HL-60 (cell line): ENCODE data around the gene DIP2C.
"Not testable (repeated sequence)": the region's sequence is repeated elsewhere in the genome, so short reads cannot be mapped to it uniquely, and the experiment has no call there.

Source experiments
- DNase-seq, 2 experiments: peaks; one replicate each; pipeline ENCODE4 v3.0.0-alpha.2; 2010 to 2020; ENCODE audit warnings: low read depth in 1 of 2, low spot score in 1 of 2
- H3K27ac ChIP-seq: fragments of 250-450 bp; sonication (Bioruptor Pico); replicated peaks from 2 replicates; pipeline ENCODE4 v1.5.1; 2020; ENCODE audit warnings: mild to moderate bottlenecking, moderate library complexity
- H3K27me3 ChIP-seq: fragments of 250-450 bp; sonication (Bioruptor Pico); 2 replicates; pipeline ENCODE4 v1.5.1; 2021; ENCODE audit warnings: mild to moderate bottlenecking, moderate library complexity; ENCODE audit not compliant: insufficient read depth, poor library complexity, severe bottlenecking
- H3K4me3 ChIP-seq: replicated peaks from 2 replicates; pipeline ENCODE4 v1.5.1; 2011; ENCODE audit warnings: mild to moderate bottlenecking, control low read depth, low read length; ENCODE audit not compliant: insufficient read depth
- GABPA ChIP-seq: IDR thresholded peaks from 2 replicates; pipeline ENCODE4 v1.6.1; 2012; ENCODE audit warnings: low read depth
- POLR2AphosphoS5 ChIP-seq: IDR thresholded peaks from 2 replicates; pipeline ENCODE4 v1.6.1; 2012; ENCODE audit warnings: low read depth
- SPI1 ChIP-seq: IDR thresholded peaks from 2 replicates; pipeline ENCODE4 v1.6.1; 2012; ENCODE audit warnings: low read depth, mild to moderate bottlenecking, borderline replicate concordance
- TF ChIP-seq, protein P1 (sequence below): IDR thresholded peaks from 2 replicates; pipeline ENCODE4 v1.6.1; 2012; ENCODE audit warnings: low read depth; ENCODE audit not compliant: insufficient replicate concordance
- TF ChIP-seq, protein P2 (sequence below): IDR thresholded peaks from one replicate; pipeline ENCODE4 v1.5.1; 2011; ENCODE audit warnings: low read length, control low read depth, inconsistent platforms; ENCODE audit not compliant: insufficient read depth

Gene DIP2C

DNA sequence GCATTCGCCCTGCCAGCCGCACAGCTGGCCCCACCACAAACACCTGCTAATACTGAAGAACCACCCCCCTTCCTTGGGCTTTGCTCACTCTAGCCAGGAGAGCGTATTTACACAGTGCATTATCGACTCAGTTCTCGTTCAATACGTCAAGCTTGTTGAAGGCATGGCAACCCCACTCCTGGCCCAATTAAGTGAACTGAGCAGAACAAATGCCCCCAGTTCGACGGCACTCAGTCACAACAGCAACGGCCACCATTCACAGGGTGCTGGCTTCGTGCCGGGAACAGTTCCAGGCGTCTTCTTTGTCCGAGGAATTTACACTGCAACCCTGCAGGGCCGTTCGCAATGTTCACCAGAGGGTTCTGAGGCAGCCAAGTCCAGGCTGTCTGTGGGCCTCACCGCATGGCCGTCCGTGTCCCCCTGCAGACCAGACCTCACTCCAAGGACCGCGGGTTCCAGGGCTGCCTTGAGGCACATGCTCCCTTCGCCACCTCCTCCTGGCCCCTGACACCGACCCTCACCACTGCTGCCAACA is 175.3 kb downstream of the DIP2C start:
- DNase-seq, result no peak
- H3K27ac ChIP-seq, result no peak overlapping the region
- no peaks in the 10 kb centered on the region for H3K27me3 ChIP-seq

DNA sequence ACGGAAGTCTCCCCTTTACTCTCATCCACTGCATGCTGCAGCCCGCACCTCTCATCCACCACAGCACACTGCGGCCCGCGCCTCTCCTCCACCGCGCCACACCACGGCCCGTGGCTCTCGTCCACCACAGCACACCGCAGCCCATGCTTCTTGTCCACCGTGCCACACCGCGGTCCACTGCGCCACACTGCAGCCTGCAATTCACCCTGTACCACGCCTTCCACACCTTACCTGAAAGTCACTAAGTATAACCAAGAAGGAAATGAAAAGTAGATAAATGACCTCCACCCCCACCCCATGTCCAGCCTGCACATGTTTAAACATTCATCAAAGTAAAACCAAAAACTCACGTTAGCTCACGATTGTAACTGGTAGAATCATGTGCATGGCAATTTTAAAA is 176.1 kb downstream of the DIP2C start:
- Histone ChIP-seq H3K27ac (no peak overlapping the region), H3K27me3 (no peaks in the 10 kb centered on the region), H3K4me3 (no peak overlapping the region)
- TF ChIP-seq, protein P1, sequence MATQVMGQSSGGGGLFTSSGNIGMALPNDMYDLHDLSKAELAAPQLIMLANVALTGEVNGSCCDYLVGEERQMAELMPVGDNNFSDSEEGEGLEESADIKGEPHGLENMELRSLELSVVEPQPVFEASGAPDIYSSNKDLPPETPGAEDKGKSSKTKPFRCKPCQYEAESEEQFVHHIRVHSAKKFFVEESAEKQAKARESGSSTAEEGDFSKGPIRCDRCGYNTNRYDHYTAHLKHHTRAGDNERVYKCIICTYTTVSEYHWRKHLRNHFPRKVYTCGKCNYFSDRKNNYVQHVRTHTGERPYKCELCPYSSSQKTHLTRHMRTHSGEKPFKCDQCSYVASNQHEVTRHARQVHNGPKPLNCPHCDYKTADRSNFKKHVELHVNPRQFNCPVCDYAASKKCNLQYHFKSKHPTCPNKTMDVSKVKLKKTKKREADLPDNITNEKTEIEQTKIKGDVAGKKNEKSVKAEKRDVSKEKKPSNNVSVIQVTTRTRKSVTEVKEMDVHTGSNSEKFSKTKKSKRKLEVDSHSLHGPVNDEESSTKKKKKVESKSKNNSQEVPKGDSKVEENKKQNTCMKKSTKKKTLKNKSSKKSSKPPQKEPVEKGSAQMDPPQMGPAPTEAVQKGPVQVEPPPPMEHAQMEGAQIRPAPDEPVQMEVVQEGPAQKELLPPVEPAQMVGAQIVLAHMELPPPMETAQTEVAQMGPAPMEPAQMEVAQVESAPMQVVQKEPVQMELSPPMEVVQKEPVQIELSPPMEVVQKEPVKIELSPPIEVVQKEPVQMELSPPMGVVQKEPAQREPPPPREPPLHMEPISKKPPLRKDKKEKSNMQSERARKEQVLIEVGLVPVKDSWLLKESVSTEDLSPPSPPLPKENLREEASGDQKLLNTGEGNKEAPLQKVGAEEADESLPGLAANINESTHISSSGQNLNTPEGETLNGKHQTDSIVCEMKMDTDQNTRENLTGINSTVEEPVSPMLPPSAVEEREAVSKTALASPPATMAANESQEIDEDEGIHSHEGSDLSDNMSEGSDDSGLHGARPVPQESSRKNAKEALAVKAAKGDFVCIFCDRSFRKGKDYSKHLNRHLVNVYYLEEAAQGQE, result no peak
- TF ChIP-seq, protein P2, sequence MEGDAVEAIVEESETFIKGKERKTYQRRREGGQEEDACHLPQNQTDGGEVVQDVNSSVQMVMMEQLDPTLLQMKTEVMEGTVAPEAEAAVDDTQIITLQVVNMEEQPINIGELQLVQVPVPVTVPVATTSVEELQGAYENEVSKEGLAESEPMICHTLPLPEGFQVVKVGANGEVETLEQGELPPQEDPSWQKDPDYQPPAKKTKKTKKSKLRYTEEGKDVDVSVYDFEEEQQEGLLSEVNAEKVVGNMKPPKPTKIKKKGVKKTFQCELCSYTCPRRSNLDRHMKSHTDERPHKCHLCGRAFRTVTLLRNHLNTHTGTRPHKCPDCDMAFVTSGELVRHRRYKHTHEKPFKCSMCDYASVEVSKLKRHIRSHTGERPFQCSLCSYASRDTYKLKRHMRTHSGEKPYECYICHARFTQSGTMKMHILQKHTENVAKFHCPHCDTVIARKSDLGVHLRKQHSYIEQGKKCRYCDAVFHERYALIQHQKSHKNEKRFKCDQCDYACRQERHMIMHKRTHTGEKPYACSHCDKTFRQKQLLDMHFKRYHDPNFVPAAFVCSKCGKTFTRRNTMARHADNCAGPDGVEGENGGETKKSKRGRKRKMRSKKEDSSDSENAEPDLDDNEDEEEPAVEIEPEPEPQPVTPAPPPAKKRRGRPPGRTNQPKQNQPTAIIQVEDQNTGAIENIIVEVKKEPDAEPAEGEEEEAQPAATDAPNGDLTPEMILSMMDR, result no peak
- no peak for TF ChIP-seq POLR2AphosphoS5
- no peak for TF ChIP-seq GABPA
- TF ChIP-seq SPI1, result no peak
- no peak for DNase-seq

More for the DNA sequence above, 175.3 kb downstream of the DIP2C start:
- H3K4me3 ChIP-seq, result no peak overlapping the region
- TF ChIP-seq, protein P1, result no peak
- TF ChIP-seq GABPA, result no peak

DNA sequence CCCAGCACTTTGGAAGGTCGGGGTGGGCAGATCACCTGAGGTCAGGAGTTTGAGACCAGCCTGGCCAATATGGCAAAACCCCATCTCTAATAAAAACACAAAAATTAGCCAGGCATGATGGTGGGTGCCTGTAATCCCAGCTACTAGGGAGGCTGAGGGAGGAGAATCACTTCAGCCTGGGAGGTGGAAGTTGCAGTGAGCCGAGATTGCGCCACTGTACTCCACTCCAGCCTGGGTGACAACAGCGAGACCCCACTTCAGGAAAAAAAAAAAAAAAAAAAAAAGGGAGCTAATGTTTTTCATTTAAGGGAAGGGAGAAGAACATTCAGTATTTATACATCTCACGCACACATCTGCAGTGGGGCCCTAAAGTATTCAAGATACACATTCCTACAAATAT is 176.8 kb downstream of the DIP2C start:
- H3K27me3 ChIP-seq, H3K4me3 ChIP-seq, DNase-seq, H3K27ac ChIP-seq: not testable (repeated sequence)

DNA sequence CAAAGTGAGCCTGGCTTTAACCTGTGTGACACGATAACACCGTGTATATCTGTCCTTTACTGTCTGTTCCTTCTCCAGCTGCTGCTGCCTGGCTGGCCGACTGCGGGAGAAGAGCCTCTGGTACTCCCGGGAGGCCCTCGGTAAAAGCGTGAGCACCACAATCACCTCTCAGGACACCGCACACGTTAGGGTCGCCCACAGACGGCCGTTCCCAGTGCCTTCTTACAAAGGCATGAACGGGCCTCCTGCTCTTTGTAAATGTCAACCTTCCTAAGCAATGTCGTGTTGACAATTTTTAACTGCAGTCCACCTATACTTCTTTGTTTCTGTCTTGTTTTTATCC is 177.6 kb downstream of the DIP2C start:
- H3K27ac ChIP-seq, result no peak overlapping the region
- DNase-seq, result no peak
- no peak for TF ChIP-seq POLR2AphosphoS5
- TF ChIP-seq, protein P1, result no peak
- TF ChIP-seq, protein P2, result no peak
- no peak for TF ChIP-seq SPI1
- TF ChIP-seq GABPA, result no peak
- H3K4me3 ChIP-seq, result no peak overlapping the region
- no peaks in the 10 kb centered on the region for H3K27me3 ChIP-seq
